Esophagus muscularis mucosa (tissue), 4 donors: ENCODE data around the gene TRIM29.

ENCODE experiments used
- EP300 ChIP-seq: sonication (generic); formaldehyde crosslinking; IDR thresholded peaks from one replicate; pipeline ENCODE4 v1.6.1; 2017; ENCODE audit warnings: antibody characterized with exemption
- POLR2A ChIP-seq: fragments of 450-650 bp; IDR thresholded peaks from one replicate; pipeline ENCODE4 v1.6.1; 2017; ENCODE audit warnings: antibody characterized with exemption, moderate library complexity, mild to moderate bottlenecking, low read depth
- POLR2AphosphoS5 ChIP-seq, 2 donors: sonication (generic); formaldehyde crosslinking; IDR thresholded peaks; one replicate each; pipeline ENCODE4 v1.6.1; 2017; ENCODE audit warnings: antibody characterized with exemption in 2 of 2
- TF ChIP-seq, protein P1 (sequence below), 3 experiments: fragments of 200-600 bp in 2 of 3; fragments of 450-650 bp in 1 of 3; sonication (generic) in 2 of 3; IDR thresholded peaks; one replicate each; pipeline ENCODE4 v1.5.1; 2017 to 2019; ENCODE audit warnings: antibody characterized with exemption in 3 of 3, mild to moderate bottlenecking in 2 of 3, moderate library complexity in 1 of 3

DNA sequence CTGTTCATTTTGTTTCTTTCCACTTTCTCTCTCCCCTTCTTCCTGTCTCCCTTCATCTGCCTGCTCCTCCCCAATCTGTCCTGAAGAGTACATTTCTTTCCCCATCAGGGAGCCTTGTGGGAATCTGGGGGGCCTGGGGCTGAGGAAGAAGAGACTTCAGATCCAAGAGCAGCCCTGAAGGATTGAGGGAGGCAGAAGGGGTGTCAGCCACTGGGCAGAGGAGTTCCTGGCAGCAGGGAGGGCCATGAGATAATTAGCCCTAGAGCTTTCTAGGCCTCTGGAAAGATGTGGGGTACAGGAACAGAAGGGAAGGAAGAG lies 48.5 kb upstream of the TRIM29 start:
- TF ChIP-seq, protein P1, sequence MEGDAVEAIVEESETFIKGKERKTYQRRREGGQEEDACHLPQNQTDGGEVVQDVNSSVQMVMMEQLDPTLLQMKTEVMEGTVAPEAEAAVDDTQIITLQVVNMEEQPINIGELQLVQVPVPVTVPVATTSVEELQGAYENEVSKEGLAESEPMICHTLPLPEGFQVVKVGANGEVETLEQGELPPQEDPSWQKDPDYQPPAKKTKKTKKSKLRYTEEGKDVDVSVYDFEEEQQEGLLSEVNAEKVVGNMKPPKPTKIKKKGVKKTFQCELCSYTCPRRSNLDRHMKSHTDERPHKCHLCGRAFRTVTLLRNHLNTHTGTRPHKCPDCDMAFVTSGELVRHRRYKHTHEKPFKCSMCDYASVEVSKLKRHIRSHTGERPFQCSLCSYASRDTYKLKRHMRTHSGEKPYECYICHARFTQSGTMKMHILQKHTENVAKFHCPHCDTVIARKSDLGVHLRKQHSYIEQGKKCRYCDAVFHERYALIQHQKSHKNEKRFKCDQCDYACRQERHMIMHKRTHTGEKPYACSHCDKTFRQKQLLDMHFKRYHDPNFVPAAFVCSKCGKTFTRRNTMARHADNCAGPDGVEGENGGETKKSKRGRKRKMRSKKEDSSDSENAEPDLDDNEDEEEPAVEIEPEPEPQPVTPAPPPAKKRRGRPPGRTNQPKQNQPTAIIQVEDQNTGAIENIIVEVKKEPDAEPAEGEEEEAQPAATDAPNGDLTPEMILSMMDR (IDR thresholded peaks at IDR 0.05) = no peak
- TF ChIP-seq POLR2A (no peak), POLR2AphosphoS5 (IDR thresholded peaks at IDR 0.05) (no peak), EP300 (no peak)
